VCaP (cell line): ENCODE measurements around the gene IKZF4.
A peak's percentile ranks its signal among the peaks of the same experiment; 100 is the strongest.

Source experiments
- H3K27ac ChIP-seq: fragments of 450-650 bp; 2 replicates; pipeline ENCODE4 v1.5.1; 2017
- CTCF ChIP-seq: fragments of 450-650 bp; conservative IDR thresholded peaks from 2 replicates; pipeline ENCODE4 v1.5.1; 2017; ENCODE audit warnings: mild to moderate bottlenecking, moderate library complexity

IKZF4 gene

GRCh38 chr12:56020423-56021184, at the start of gene IKZF4:
TSS of gene IKZF4 (plus strand) at chr12:56021043. CDS start at chr12:56021494, 451 bp downstream.
- H3K27ac ChIP-seq: no peak within 1 kb of the TSS
- TF ChIP-seq CTCF: no peak

- peak overlapping the region; percentile 96 for H3K27ac ChIP-seq
- no peak for TF ChIP-seq CTCF
Measured at GRCh38 chr12:55972042-55972441, 48.8 kb upstream of the IKZF4 start.

GRCh38 chr12:55972456-55972855, 48.4 kb upstream of the IKZF4 start:
- no peak for TF ChIP-seq CTCF
- peak overlapping the region; percentile 96 for H3K27ac ChIP-seq

GRCh38 chr12:55972911-55973598, 47.8 kb upstream of the IKZF4 start:
- TF ChIP-seq CTCF: no peak
- H3K27ac ChIP-seq: peak overlapping the region; percentile 96

GRCh38 chr12:55973599-55974307, 47.1 kb upstream of the IKZF4 start, which contains the start of gene RAB5B:
TSS of gene RAB5B (plus strand) at chr12:55974078. CDS start at chr12:55986961, 12,883 bp downstream.
- no peak for TF ChIP-seq CTCF
- peak within 1 kb of the TSS; percentile 96 for H3K27ac ChIP-seq

- H3K27ac ChIP-seq: peak overlapping the region; percentile 96
- no peak for TF ChIP-seq CTCF
Measured at GRCh38 chr12:55974308-55974730, 46.5 kb upstream of the IKZF4 start.

GRCh38 chr12:55978393-55978792, 42.5 kb upstream of the IKZF4 start:
- H3K27ac ChIP-seq: no peak overlapping the region
- no peak for TF ChIP-seq CTCF
